HFFc6 (cell line): ENCODE results near the gene CCDC57. TPM values are rescaled to one million over a fixed set of nuclear protein-coding genes. Genes with fewer than 3 reads are reported as not detected.

ENCODE experiments used
- DNase-seq: peaks from one replicate; pipeline ENCODE4 v3.0.0-alpha.2; 2018
- H3K27ac Mint-ChIP-seq: 2 replicates; pipeline ENCODE4 v1.8.0; 2020; ENCODE audit warnings: mild to moderate bottlenecking, mixed read lengths
- H3K27me3 Mint-ChIP-seq: 2 replicates; pipeline ENCODE4 v1.8.0; 2021; ENCODE audit warnings: mild to moderate bottlenecking, moderate library complexity, mixed read lengths; ENCODE audit not compliant: insufficient read depth
- H3K36me3 Mint-ChIP-seq: 2 replicates; pipeline ENCODE4 v1.8.0; 2021; ENCODE audit warnings: low read depth, mixed read lengths
- H3K4me1 Mint-ChIP-seq: 2 replicates; pipeline ENCODE4 v1.8.0; 2020; ENCODE audit warnings: low read depth, mixed read lengths
- H3K4me3 Mint-ChIP-seq: 2 replicates; pipeline ENCODE4 v1.8.0; 2020; ENCODE audit warnings: mild to moderate bottlenecking, moderate library complexity, mixed read lengths
- H3K9me3 Mint-ChIP-seq: 2 replicates; pipeline ENCODE4 v1.8.0; 2020; ENCODE audit warnings: mild to moderate bottlenecking, mixed read lengths
- total RNA-seq, 6 experiments: library from RNA; stranded (reverse); fragmentation: NEBNext Ultra II Directional; extraction: Animal tissue kit (Norgen Biotek cat#: 25700); gene quantifications; 2 replicates in 1 of 6; 3 replicates in 5 of 6; pipeline ENCODE4 v1.2.3, GENCODE V29; 2021
- TF ChIP-seq, protein P1 (sequence below): fragments of 200-600 bp; sonication (generic); IDR thresholded peaks from 2 replicates; pipeline ENCODE4 v1.5.0; 2021; ENCODE audit warnings: antibody characterized with exemption, mild to moderate bottlenecking

Gene CCDC57
- total RNA-seq, 6 experiments from 2014 or later = 12.8 to 15.6 (median 13.6) TPM

DNA sequence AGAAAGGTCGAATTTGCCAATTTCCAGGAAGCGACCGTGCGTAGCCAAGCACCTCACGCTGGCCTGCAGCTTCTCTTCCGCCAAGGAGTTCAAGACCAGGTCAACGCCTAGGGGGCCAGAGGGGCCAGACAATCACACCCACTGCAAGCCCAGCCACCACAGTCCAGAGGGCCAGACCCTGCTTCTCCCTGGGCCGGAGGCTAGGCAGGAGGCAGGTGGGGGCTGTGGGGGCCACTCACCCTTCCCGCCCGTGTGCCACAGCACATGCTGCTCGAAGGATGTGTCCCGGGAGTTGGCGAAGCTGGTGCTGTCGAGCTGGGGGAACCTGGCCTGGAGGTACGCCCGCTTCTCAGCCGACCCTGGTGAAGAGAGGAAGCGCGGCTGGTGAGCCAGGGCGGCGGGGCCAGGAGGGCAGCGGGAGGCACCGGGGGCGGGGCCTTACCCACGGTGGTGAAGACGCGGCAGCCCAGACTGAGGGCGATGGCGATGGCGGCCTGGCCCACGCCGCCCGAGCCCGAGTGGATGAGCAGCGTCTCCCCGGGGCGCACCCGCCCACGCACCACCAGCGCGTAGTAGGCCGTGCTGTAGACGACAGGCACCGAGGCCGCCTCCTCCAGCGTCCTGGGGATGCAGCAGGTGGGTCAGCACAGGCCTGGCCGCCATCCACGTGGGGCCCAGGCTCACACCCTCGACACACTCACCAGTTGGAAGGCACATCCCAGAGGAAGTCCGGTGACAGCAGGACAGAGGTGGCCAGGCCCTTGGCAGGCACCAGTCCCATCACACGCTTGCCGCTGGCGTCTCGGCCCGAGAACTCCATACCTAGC, 128.9 kb downstream of the CCDC57 start:
- Mint-ChIP-seq H3K9me3 (no peaks in the 10 kb centered on the region), H3K27ac (no peak overlapping the region), H3K27me3 (peaks cover 3% of the 10 kb centered on the region; the same call in 1 of the 2 replicates), H3K4me1 (no peaks in the 10 kb centered on the region), H3K36me3 (peaks cover 4% of the 10 kb centered on the region; the same call in 1 of the 2 replicates), H3K4me3 (no peak overlapping the region)
- TF ChIP-seq, protein P1, sequence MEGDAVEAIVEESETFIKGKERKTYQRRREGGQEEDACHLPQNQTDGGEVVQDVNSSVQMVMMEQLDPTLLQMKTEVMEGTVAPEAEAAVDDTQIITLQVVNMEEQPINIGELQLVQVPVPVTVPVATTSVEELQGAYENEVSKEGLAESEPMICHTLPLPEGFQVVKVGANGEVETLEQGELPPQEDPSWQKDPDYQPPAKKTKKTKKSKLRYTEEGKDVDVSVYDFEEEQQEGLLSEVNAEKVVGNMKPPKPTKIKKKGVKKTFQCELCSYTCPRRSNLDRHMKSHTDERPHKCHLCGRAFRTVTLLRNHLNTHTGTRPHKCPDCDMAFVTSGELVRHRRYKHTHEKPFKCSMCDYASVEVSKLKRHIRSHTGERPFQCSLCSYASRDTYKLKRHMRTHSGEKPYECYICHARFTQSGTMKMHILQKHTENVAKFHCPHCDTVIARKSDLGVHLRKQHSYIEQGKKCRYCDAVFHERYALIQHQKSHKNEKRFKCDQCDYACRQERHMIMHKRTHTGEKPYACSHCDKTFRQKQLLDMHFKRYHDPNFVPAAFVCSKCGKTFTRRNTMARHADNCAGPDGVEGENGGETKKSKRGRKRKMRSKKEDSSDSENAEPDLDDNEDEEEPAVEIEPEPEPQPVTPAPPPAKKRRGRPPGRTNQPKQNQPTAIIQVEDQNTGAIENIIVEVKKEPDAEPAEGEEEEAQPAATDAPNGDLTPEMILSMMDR = no peak
- no peak for DNase-seq

DNA sequence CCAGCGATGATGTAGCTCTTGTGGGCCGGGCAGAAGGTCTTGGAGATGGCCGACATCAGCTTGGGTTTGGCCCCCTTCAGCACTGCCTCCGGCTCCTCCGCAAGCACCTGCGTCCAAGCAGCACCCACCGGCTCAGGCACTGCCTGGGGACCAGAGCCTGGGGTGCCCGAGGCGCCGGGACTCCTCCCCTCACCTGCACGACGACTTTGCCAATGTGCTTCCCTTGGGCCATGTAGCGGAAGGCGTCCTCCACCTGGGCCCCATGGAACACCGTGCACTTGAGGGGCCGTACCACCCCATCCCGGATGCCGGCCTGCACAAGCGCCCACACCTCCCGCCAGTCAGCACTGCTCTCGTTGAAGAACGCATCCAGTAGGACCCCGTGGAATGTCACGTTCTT, 129.6 kb downstream of the CCDC57 start:
- H3K4me1 Mint-ChIP-seq = no peaks in the 10 kb centered on the region
- H3K9me3 Mint-ChIP-seq = no peaks in the 10 kb centered on the region
- TF ChIP-seq, protein P1 = no peak
- no peak overlapping the region for H3K4me3 Mint-ChIP-seq
- peaks cover 3% of the 10 kb centered on the region for H3K27me3 Mint-ChIP-seq
- H3K27ac Mint-ChIP-seq = no peak overlapping the region
- no peak for DNase-seq
- H3K36me3 Mint-ChIP-seq = peaks cover 7% of the 10 kb centered on the region; the same call in 1 of the 2 replicates

DNA sequence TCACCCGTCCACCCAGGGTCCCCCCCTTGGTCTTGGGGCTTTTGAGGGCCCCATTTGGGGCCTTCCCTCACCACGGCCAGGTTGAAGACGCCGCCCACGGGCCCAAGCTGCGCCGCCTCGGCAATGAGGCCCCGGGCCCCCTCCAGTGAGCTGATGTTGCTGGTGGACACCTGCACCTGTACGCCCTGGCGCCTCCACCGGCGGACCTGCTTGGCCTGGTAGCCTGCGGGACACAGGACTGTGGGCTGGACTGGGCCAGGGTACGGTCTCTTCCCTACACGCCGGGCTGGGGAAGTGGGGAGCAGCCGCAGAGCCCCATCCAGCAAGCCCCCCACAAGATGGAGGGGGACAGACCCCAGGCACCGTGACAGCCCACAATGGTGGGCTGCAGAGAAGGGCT, 130.2 kb downstream of the CCDC57 start:
- no peak for DNase-seq
- no peaks in the 10 kb centered on the region for H3K4me1 Mint-ChIP-seq
- H3K27ac Mint-ChIP-seq = no peak overlapping the region
- TF ChIP-seq, protein P1 = no peak
- H3K4me3 Mint-ChIP-seq = no peak overlapping the region
- peaks cover 3% of the 10 kb centered on the region for H3K27me3 Mint-ChIP-seq
- no peaks in the 10 kb centered on the region for H3K9me3 Mint-ChIP-seq
- H3K36me3 Mint-ChIP-seq = peaks cover 8% of the 10 kb centered on the region; the same call in 1 of the 2 replicates

DNA sequence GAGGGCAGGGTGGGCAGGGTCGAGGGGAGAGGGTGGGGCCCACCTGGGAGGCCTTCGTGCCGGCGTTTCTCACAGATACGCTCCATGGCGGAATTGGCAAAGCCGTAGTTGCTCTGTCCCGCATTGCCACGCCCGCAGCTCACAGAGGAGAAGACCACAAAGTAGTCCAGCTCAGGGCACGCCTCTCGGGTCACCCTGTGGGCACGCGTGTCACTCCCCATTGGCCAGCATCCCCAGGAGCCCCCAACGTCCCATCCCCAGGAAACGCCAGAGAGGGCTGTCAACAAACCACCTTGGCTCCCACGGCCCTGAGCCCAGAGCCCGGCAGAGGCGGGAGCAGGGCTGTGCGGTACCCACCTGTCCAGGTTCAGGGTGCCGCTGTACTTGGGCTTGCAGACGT, 130.7 kb downstream of the CCDC57 start:
- TF ChIP-seq, protein P1 = no peak
- Mint-ChIP-seq H3K36me3 (peaks cover 8% of the 10 kb centered on the region; the same call in 1 of the 2 replicates), H3K4me3 (no peak overlapping the region), H3K27me3 (peaks cover 3% of the 10 kb centered on the region), H3K9me3 (no peaks in the 10 kb centered on the region), H3K27ac (no peak overlapping the region), H3K4me1 (no peaks in the 10 kb centered on the region)
- DNase-seq = no peak

DNA sequence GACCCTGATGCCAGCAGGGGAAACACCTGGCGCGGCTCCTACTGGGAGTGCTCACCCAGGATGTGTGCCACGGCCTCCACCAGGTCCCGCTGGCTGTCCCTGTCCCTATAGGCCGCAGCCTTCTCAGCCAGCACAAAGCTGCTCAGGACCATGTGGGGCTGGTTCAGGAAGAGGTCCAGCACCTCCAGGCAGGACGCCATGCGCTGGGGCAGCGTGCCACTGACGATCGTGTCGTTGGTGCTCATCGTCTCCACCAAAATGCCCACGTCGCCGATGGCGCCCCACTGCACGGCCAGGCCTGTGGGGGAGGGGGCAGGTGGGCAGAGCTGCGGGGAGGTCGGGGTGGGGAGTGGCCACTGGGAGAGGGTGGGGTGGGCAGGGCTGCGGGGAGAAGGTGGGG, 131.1 kb downstream of the CCDC57 start:
- TF ChIP-seq, protein P1 = no peak
- no peaks in the 10 kb centered on the region for H3K4me1 Mint-ChIP-seq
- H3K4me3 Mint-ChIP-seq = no peak overlapping the region
- no peak for DNase-seq
- peaks cover 6% of the 10 kb centered on the region for H3K27me3 Mint-ChIP-seq
- H3K27ac Mint-ChIP-seq = no peak overlapping the region
- no peaks in the 10 kb centered on the region for H3K9me3 Mint-ChIP-seq
- peaks cover 8% of the 10 kb centered on the region; the same call in 1 of the 2 replicates for H3K36me3 Mint-ChIP-seq
